SU-DHL-6 (cell line): Measurements from ENCODE around the gene TRIM13.
A peak's percentile ranks its signal among the peaks of the same experiment; 100 is the strongest.

ENCODE experiments used
- H2AFZ ChIP-seq: fragments of 200-600 bp; sonication (generic); 2 replicates; pipeline ENCODE4 v1.6.1; 2014; ENCODE audit warnings: low read depth, mild to moderate bottlenecking, moderate library complexity, mixed read lengths, antibody characterized with exemption, low read length; ENCODE audit not compliant: severe bottlenecking
- H3F3A ChIP-seq: fragments of 200-600 bp; shearing (Covaris generic); 2 replicates; pipeline ENCODE4 v1.6.0; 2016; ENCODE audit warnings: antibody characterized with exemption, mild to moderate bottlenecking; ENCODE audit not compliant: insufficient read depth
- H3K27ac ChIP-seq: fragments of 200-600 bp; sonication (generic); 2 replicates; pipeline ENCODE4 v1.5.1; 2016; ENCODE audit warnings: low read depth, mild to moderate bottlenecking, low read length, moderate library complexity, mixed read lengths
- H3K27me3 ChIP-seq: fragments of 200-600 bp; sonication (generic), shearing (Covaris generic); 2 replicates; pipeline ENCODE4 v1.6.0; 2014; ENCODE audit warnings: mild to moderate bottlenecking, low read length
- H3K36me3 ChIP-seq: fragments of 200-600 bp; sonication (generic); 2 replicates; pipeline ENCODE4 v1.6.1; 2014; ENCODE audit warnings: mild to moderate bottlenecking, low read length, mixed read lengths
- H3K4me2 ChIP-seq: fragments of 300-600, 200-600 bp; shearing (Covaris generic), sonication (generic); 2 replicates; pipeline ENCODE4 v1.6.0; 2014; ENCODE audit warnings: low read length, low read depth, mild to moderate bottlenecking; ENCODE audit not compliant: poor library complexity, severe bottlenecking
- H3K4me3 ChIP-seq: fragments of 200-600 bp; sonication (generic); 2 replicates; pipeline ENCODE4 v1.5.1; 2014; ENCODE audit warnings: antibody characterized with exemption, low read length, mild to moderate bottlenecking, mixed read lengths; ENCODE audit not compliant: insufficient read depth, poor library complexity, severe bottlenecking
- H3K79me2 ChIP-seq: fragments of 200-600 bp; sonication (generic); 2 replicates; pipeline ENCODE4 v1.6.1; 2014; ENCODE audit warnings: mild to moderate bottlenecking, low read length, moderate library complexity; ENCODE audit not compliant: insufficient read depth
- H3K9ac ChIP-seq: fragments of 200-600 bp; sonication (generic); 2 replicates; pipeline ENCODE4 v1.7.0; 2014; ENCODE audit warnings: mild to moderate bottlenecking, low read length
- H3K9me2 ChIP-seq: fragments of 200-600 bp; sonication (generic); replicated peaks from 2 replicates; pipeline ENCODE4 v1.6.1; 2014; ENCODE audit warnings: low read length; ENCODE audit not compliant: insufficient read depth
- H3K9me3 ChIP-seq: fragments of 200-600 bp; sonication (generic); 2 replicates; pipeline ENCODE4 v1.6.1; 2014; ENCODE audit warnings: low read length, mixed read lengths; ENCODE audit not compliant: insufficient read depth
- H4K20me1 ChIP-seq: fragments of 200-600 bp; sonication (generic); 2 replicates; pipeline ENCODE4 v1.6.1; 2014; ENCODE audit warnings: low read depth, mild to moderate bottlenecking, antibody characterized with exemption, low read length, moderate library complexity, mixed read lengths
- EZH2phosphoT487 ChIP-seq: fragments of 200-600 bp; sonication (generic), shearing (Covaris generic); conservative IDR thresholded peaks from 2 replicates; pipeline ENCODE4 v1.6.1; 2018; ENCODE audit warnings: mild to moderate bottlenecking, antibody characterized with exemption, low read length, moderate library complexity, mixed read lengths
- TF ChIP-seq, protein P1 (sequence below): fragments of 200-600 bp; sonication (generic); IDR thresholded peaks from one replicate; pipeline ENCODE4 v1.5.1; 2017; ENCODE audit warnings: antibody characterized with exemption, mild to moderate bottlenecking, low read length, moderate library complexity; ENCODE audit not compliant: insufficient read depth, poor library complexity, severe bottlenecking

TRIM13 gene

DNA sequence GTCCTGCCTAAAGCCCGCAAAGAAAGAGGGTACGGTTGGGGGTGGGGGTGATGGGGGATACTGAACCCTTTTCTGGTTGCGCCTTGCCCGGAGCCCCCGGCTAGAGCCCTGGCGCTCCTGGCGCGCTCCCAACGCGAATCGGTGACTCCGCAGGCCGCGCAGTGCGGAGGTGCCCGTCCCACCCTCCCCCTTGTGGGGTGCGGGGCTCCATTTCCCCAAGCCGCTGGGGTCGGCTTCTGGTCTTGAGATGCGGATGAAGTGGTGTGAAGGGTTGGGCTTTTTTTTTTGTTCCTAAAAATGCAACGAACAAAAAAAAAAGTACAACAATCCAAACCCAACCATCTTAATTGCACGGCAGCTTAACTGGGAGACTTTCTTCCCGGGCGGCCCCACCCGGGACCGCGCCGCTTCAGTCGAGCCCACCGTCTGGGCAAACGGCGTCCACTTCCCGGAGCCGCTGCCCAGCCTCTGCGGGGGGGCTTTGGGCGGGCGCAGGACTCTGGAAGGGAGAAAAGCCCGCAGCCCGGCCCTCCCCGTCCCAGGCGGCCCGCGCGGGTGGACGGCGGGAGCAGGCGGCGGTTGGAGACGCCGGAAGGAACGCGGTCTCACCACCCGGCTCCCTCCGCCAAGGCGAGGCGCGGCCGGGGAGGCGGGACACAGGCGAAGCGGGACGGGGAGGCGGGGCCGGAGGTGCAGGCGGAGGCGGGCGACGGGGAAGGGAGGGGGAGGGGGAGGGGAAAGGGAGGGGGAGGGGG lies 504 bp upstream of the TRIM13 start:
- no peaks in the 10 kb centered on the region for H3K9me3 ChIP-seq
- peaks cover 40% of the 10 kb centered on the region for H3K79me2 ChIP-seq
- H3K4me2 ChIP-seq, result peak overlapping the region; percentile 82
- no peaks in the 10 kb centered on the region for H3K9me2 ChIP-seq
- TF ChIP-seq, protein P1, sequence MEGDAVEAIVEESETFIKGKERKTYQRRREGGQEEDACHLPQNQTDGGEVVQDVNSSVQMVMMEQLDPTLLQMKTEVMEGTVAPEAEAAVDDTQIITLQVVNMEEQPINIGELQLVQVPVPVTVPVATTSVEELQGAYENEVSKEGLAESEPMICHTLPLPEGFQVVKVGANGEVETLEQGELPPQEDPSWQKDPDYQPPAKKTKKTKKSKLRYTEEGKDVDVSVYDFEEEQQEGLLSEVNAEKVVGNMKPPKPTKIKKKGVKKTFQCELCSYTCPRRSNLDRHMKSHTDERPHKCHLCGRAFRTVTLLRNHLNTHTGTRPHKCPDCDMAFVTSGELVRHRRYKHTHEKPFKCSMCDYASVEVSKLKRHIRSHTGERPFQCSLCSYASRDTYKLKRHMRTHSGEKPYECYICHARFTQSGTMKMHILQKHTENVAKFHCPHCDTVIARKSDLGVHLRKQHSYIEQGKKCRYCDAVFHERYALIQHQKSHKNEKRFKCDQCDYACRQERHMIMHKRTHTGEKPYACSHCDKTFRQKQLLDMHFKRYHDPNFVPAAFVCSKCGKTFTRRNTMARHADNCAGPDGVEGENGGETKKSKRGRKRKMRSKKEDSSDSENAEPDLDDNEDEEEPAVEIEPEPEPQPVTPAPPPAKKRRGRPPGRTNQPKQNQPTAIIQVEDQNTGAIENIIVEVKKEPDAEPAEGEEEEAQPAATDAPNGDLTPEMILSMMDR, result no peak
- no peak for TF ChIP-seq EZH2phosphoT487
- no peaks in the 10 kb centered on the region for H3K27me3 ChIP-seq
- peak overlapping the region; percentile 97 for H2AFZ ChIP-seq
- peaks cover 23% of the 10 kb centered on the region; the same call in 1 of the 2 replicates for H3K36me3 ChIP-seq
- H3K27ac ChIP-seq, result peak overlapping the region; percentile 83
- peaks cover 25% of the 10 kb centered on the region for H3F3A ChIP-seq
- peak overlapping the region; percentile 90 for H3K9ac ChIP-seq
- H4K20me1 ChIP-seq, result no peaks in the 10 kb centered on the region
- H3K4me3 ChIP-seq, result peak overlapping the region; percentile 87

DNA sequence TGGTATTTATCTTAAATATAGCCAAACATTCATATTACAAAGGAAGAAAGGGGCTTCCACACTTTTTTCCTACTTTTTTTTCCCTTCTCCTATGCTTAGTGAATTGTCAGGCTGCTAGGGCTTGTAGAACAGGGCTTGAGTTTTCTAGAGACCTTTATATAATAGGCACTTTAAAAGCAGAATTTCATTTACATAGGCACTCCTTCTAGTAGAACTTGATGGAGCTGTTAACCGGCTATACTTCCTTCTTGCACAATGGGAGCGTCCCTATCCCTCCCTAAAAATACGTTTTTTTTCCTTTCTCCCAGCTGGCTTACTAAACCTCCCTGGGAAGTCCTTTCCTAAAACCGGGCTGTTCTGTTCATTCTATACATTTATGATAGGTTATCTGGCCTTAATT lies 1.1 kb downstream of the TRIM13 start:
- H3K9ac ChIP-seq, result peak overlapping the region; percentile 100
- H3F3A ChIP-seq, result peaks cover 22% of the 10 kb centered on the region
- no peaks in the 10 kb centered on the region for H3K9me3 ChIP-seq
- H3K4me2 ChIP-seq, result peak overlapping the region; percentile 98
- no peaks in the 10 kb centered on the region for H3K9me2 ChIP-seq
- H3K79me2 ChIP-seq, result peaks cover 50% of the 10 kb centered on the region
- peak overlapping the region; percentile 83 for H3K4me3 ChIP-seq
- TF ChIP-seq EZH2phosphoT487, result no peak
- TF ChIP-seq, protein P1, result no peak
- no peaks in the 10 kb centered on the region for H4K20me1 ChIP-seq
- H3K27me3 ChIP-seq, result no peaks in the 10 kb centered on the region
- H3K27ac ChIP-seq, result peak overlapping the region; percentile 96
- H3K36me3 ChIP-seq, result peaks cover 23% of the 10 kb centered on the region; the same call in 1 of the 2 replicates
- no peak overlapping the region for H2AFZ ChIP-seq

DNA sequence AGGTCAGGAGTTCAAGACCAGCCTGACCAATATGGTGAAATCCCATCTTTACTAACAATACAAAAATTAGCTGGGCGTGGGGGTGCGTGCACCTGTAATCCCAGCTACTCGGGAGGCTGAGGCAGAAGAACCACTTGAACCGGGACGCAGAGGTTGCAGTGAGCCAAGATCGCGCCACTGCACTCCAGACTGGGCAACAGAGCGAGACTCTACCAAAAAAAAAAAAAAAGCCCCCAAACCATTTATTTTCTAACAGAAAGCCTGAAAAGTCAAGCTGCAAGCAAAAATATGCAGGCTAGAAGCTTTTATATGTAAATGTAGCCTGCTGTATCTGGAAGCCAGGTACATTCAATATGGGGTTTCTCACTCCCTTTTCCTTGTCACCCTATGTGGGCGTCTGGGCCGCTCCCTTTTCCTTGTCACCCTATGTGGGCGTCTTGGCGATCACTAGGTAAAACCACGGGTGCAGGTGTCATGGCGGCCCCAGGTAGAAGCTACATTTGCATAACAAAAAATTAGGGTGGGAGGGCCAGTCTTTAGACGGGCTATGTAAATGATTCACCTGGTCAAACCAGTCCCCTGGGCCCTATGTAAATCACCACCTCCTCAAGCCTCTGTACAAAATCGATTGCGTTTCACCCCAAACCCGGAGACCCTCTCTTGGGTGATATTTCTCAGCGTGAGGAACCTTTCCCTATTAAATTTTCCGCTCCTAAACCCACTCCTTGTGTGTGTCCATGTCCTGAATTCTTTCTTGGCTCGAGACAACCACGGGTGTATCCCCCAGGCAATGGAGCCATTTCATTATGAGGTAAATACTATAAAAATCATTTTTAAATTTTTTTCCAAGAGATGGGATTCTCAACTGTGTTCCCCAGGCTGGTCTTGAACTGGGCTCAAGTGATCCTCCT lies 2.1 kb downstream of the TRIM13 start:
- H2AFZ ChIP-seq, result no peak overlapping the region
- no peaks in the 10 kb centered on the region for H3K27me3 ChIP-seq
- H3K4me2 ChIP-seq, result peak overlapping the region; percentile 98
- peaks cover 33% of the 10 kb centered on the region for H3K36me3 ChIP-seq
- no peaks in the 10 kb centered on the region for H3K9me3 ChIP-seq
- no peak overlapping the region for H3K27ac ChIP-seq
- H4K20me1 ChIP-seq, result no peaks in the 10 kb centered on the region
- H3K79me2 ChIP-seq, result peaks cover 60% of the 10 kb centered on the region
- TF ChIP-seq, protein P1, result no peak
- no peak for TF ChIP-seq EZH2phosphoT487
- no peaks in the 10 kb centered on the region for H3K9me2 ChIP-seq
- H3F3A ChIP-seq, result peaks cover 18% of the 10 kb centered on the region
- no peak overlapping the region for H3K4me3 ChIP-seq
- 0 out of 2 replicates have a peak overlapping the region, but pooled peaks have one; percentile 9 for H3K9ac ChIP-seq
